LNCaP clone FGC (cell line): ENCODE results near the gene TSPAN5.

Experiments
- DNase-seq: peaks from one replicate; pipeline ENCODE4 v3.0.0-alpha.2; 2011; ENCODE audit warnings: low read depth
- H3K4me3 ChIP-seq: 2 replicates; pipeline ENCODE4 v1.5.1; 2011; ENCODE audit warnings: mild to moderate bottlenecking, low read depth, low read length, control low read depth
- CTCF ChIP-seq: IDR thresholded peaks from 2 replicates; pipeline ENCODE4 v1.5.1; 2012; ENCODE audit warnings: mild to moderate bottlenecking; ENCODE audit not compliant: control insufficient read depth, insufficient read depth; ENCODE audit errors: extremely low read depth

The TSPAN5 gene

GRCh38 chr4:98673978-98674377 is 15.6 kb upstream of the TSPAN5 start:
- no peak overlapping the region for H3K4me3 ChIP-seq
- no peak for TF ChIP-seq CTCF
- DNase-seq, result no peak

GRCh38 chr4:98673288-98673644 is 14.9 kb upstream of the TSPAN5 start:
- no peak for TF ChIP-seq CTCF

GRCh38 chr4:98672583-98673287 is 14.3 kb upstream of the TSPAN5 start:
- H3K4me3 ChIP-seq, result no peak overlapping the region
- TF ChIP-seq CTCF, result peak; percentile 25
- DNase-seq, result no peak

More at GRCh38 chr4:98673288-98673644, 14.9 kb upstream of the TSPAN5 start:
- H3K4me3 ChIP-seq, result no peak overlapping the region
- no peak for DNase-seq

GRCh38 chr4:98671131-98671530 is 12.7 kb upstream of the TSPAN5 start:
- no peak overlapping the region for H3K4me3 ChIP-seq
- TF ChIP-seq CTCF, result no peak
- DNase-seq, result no peak

GRCh38 chr4:98670186-98670585 is 11.8 kb upstream of the TSPAN5 start:
- no peak for TF ChIP-seq CTCF
- no peak for DNase-seq
- no peak overlapping the region for H3K4me3 ChIP-seq

GRCh38 chr4:98669577-98669976 is 11.2 kb upstream of the TSPAN5 start:
- no peak overlapping the region for H3K4me3 ChIP-seq
- no peak for DNase-seq
- no peak for TF ChIP-seq CTCF

- no peak for DNase-seq
- TF ChIP-seq CTCF, result no peak
- no peak overlapping the region for H3K4me3 ChIP-seq
These were observed 6.5 kb upstream of the TSPAN5 start for GRCh38 chr4:98664959-98665358.
